Endothelial cell (in vitro differentiated cells): ENCODE measurements around the gene TTC4. TPM values are rescaled to one million over a fixed set of nuclear protein-coding genes. Genes with fewer than 3 reads are reported as not detected.
A peak's percentile ranks its signal among the peaks of the same experiment; 100 is the strongest.

Experiments
- DNase-seq: peaks from one replicate; pipeline ENCODE4 v3.0.0; 2021; ENCODE audit warnings: low spot score
- H3K27ac Mint-ChIP-seq: one replicate; pipeline ENCODE4 v1.8.0; 2021; ENCODE audit warnings: mixed read lengths, inconsistent platforms; ENCODE audit not compliant: unreplicated experiment
- H3K27me3 Mint-ChIP-seq: one replicate; pipeline ENCODE4 v1.8.0; 2021; ENCODE audit warnings: mild to moderate bottlenecking, moderate library complexity, mixed read lengths, inconsistent platforms; ENCODE audit not compliant: unreplicated experiment
- H3K36me3 Mint-ChIP-seq: one replicate; pipeline ENCODE4 v1.8.0; 2021; ENCODE audit warnings: mild to moderate bottlenecking, low read depth, mixed read lengths, inconsistent platforms; ENCODE audit not compliant: unreplicated experiment
- H3K4me1 Mint-ChIP-seq: one replicate; pipeline ENCODE4 v1.8.0; 2021; ENCODE audit warnings: mild to moderate bottlenecking, mixed read lengths, inconsistent platforms; ENCODE audit not compliant: unreplicated experiment
- H3K4me3 Mint-ChIP-seq: one replicate; pipeline ENCODE4 v1.8.0; 2021; ENCODE audit warnings: mild to moderate bottlenecking, mixed read lengths, inconsistent platforms; ENCODE audit not compliant: unreplicated experiment
- H3K9me3 Mint-ChIP-seq: one replicate; pipeline ENCODE4 v1.8.0; 2021; ENCODE audit warnings: mixed read lengths, inconsistent platforms; ENCODE audit not compliant: unreplicated experiment
- CTCF ChIP-seq: fragments of 200-600 bp; sonication (generic); IDR thresholded peaks from one replicate; pipeline ENCODE4 v1.5.0; 2021; ENCODE audit warnings: antibody characterized with exemption; ENCODE audit not compliant: unreplicated experiment
- total RNA-seq: library from RNA; stranded (reverse); fragmentation: NEBNext Ultra II Directional; extraction: Animal tissue kit (Norgen Biotek cat#: 25700); gene quantifications from one replicate; pipeline ENCODE4 v1.2.1, GENCODE V29; 2021; ENCODE audit not compliant: unreplicated experiment

TTC4 gene
- total RNA-seq, 1 donor from 2014 or later: 16.4 TPM

GRCh38 chr1:54728027-54728426, 12.4 kb downstream of the TTC4 start:
- Mint-ChIP-seq H3K27me3 (no peaks in the 10 kb centered on the region), H3K27ac (no peak overlapping the region), H3K4me1 (no peaks in the 10 kb centered on the region), H3K9me3 (no peaks in the 10 kb centered on the region), H3K4me3 (no peak overlapping the region), H3K36me3 (peaks cover 40% of the 10 kb centered on the region)
- TF ChIP-seq CTCF: no peak
- DNase-seq: no peak

- no peak for DNase-seq
- H3K36me3 Mint-ChIP-seq: peaks cover 39% of the 10 kb centered on the region
- no peak overlapping the region for H3K4me3 Mint-ChIP-seq
- no peak for TF ChIP-seq CTCF
- no peaks in the 10 kb centered on the region for H3K27me3 Mint-ChIP-seq
- H3K4me1 Mint-ChIP-seq: no peaks in the 10 kb centered on the region
- no peaks in the 10 kb centered on the region for H3K9me3 Mint-ChIP-seq
- peak overlapping the region; percentile 21 for H3K27ac Mint-ChIP-seq
Measured at GRCh38 chr1:54736685-54737084, 21.0 kb downstream of the TTC4 start.

- Mint-ChIP-seq H3K27ac (no peak overlapping the region), H3K4me3 (no peak overlapping the region), H3K9me3 (no peaks in the 10 kb centered on the region), H3K4me1 (no peaks in the 10 kb centered on the region), H3K36me3 (peaks cover 44% of the 10 kb centered on the region), H3K27me3 (no peaks in the 10 kb centered on the region)
- no peak for TF ChIP-seq CTCF
- DNase-seq: no peak
Measured at GRCh38 chr1:54738244-54738643, 22.6 kb downstream of the TTC4 start.

- H3K27ac Mint-ChIP-seq: no peak overlapping the region
- TF ChIP-seq CTCF: no peak
- no peak overlapping the region for H3K4me3 Mint-ChIP-seq
- DNase-seq: no peak
- no peaks in the 10 kb centered on the region for H3K4me1 Mint-ChIP-seq
- peaks cover under 1% of the 10 kb centered on the region for H3K27me3 Mint-ChIP-seq
- H3K9me3 Mint-ChIP-seq: no peaks in the 10 kb centered on the region
- H3K36me3 Mint-ChIP-seq: peaks cover 50% of the 10 kb centered on the region
Measured at GRCh38 chr1:54741531-54741930, 25.9 kb downstream of the TTC4 start.

- peaks cover 42% of the 10 kb centered on the region for H3K36me3 Mint-ChIP-seq
- no peak for TF ChIP-seq CTCF
Measured at GRCh38 chr1:54742282-54742681, 26.6 kb downstream of the TTC4 start.

More at GRCh38 chr1:54742282-54742681, 26.6 kb downstream of the TTC4 start:
- H3K27ac Mint-ChIP-seq: no peak overlapping the region
- H3K4me3 Mint-ChIP-seq: no peak overlapping the region
- H3K27me3 Mint-ChIP-seq: peaks cover 2% of the 10 kb centered on the region
- DNase-seq: no peak
- no peaks in the 10 kb centered on the region for H3K4me1 Mint-ChIP-seq
- no peaks in the 10 kb centered on the region for H3K9me3 Mint-ChIP-seq
